Measurements from ENCODE around the gene NLGN1. TPM values are rescaled to one million over a fixed set of nuclear protein-coding genes. Genes with fewer than 3 reads are reported as not detected.

Gene NLGN1
- total and polyA plus RNA-seq, 2 of the 8 experiments (the other 6 are each of a cell fraction or from before 2014, with no cell fraction given) = 7.8 to 14.8 TPM

DNA sequence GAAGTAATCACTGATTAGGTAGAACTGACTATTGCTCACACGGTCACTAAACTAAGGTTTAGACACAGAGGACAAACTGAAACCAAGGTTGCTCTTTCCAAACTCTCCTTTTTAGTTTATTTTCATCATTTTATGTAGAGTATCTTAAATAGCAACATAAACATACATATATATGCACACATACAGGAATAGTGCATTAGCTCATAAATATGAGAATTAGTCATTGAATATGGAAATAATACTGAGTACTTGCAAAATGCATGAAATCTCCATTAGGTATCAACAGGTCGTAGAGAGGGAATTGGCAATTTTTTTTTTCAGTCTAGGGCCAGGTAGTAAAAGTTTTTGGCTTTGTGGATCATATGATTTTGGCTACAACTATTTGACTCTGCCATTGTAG, 557.1 kb downstream of the NLGN1 start:
- Histone ChIP-seq H3K9ac (replicated peaks in 1 of 4; ENCODE audit: extremely low read depth in 1 of 4, low read depth in 3 of 4, low read length in 3 of 4) (no peak overlapping the region), H3K18ac (ENCODE audit: extremely low read depth, low read length) (no peak overlapping the region), H3K23ac (ENCODE audit: insufficient read length) (no peak overlapping the region), H3K56ac (replicated peaks; ENCODE audit: insufficient read length, low read depth, low read length) (no peak overlapping the region), H3K79me2 (ENCODE audit: control insufficient read depth in 1 of 2, insufficient read depth in 2 of 2, low read length in 2 of 2) (no peaks in the 10 kb centered on the region), H2BK15ac (ENCODE audit: low read length) (no peak overlapping the region), H3K4ac (replicated peaks; ENCODE audit: insufficient read length, low read depth, low read length) (no peak overlapping the region), H3K27me3 (replicated peaks in 1 of 4; ENCODE audit: control insufficient read depth in 3 of 4, extremely low read depth in 1 of 4, insufficient read depth in 3 of 4, low read length in 3 of 4) (no peaks in the 10 kb centered on the region), H2BK5ac (ENCODE audit: low read depth, low read length) (no peak overlapping the region), H2AFZ (ENCODE audit: low read length) (no peak overlapping the region), H3K4me2 (ENCODE audit: insufficient read depth in 1 of 2, low read depth in 2 of 2, low read length in 2 of 2) (no peak overlapping the region), H4K5ac (ENCODE audit: insufficient read length, low read depth, low read length) (no peak overlapping the region), H3K4me1 (replicated peaks in 1 of 4; ENCODE audit: control insufficient read depth in 3 of 4, insufficient read depth in 4 of 4, low read length in 3 of 4) (no peaks in the 10 kb centered on the region), H2BK20ac (ENCODE audit: low read length) (no peak overlapping the region), H3K14ac (ENCODE audit: insufficient read length) (no peak overlapping the region), H3K36me3 (ENCODE audit: control insufficient read depth in 2 of 4, insufficient read depth in 4 of 4, low read length in 3 of 4) (no peaks in the 10 kb centered on the region), H3K23me2 (ENCODE audit: low read depth, low read length) (no peaks in the 10 kb centered on the region), H4K8ac (ENCODE audit: extremely low read depth, insufficient read depth, low read length) (no peak overlapping the region), H2AK5ac (ENCODE audit: low read depth, low read length) (no peak overlapping the region), H3K27ac (ENCODE audit: low read depth, low read length) (no peak overlapping the region), H3K9me3 (ENCODE audit: insufficient read depth in 2 of 2, low read depth in 1 of 2, low read length in 1 of 2) (peaks cover 12 to 17% of the 10 kb centered on the region in 2 experiments), H4K20me1 (replicated peaks in 1 of 2; ENCODE audit: control insufficient read depth in 1 of 2, insufficient read depth in 2 of 2, low read length in 2 of 2) (no peaks in the 10 kb centered on the region), H3K79me1 (ENCODE audit: low read depth, low read length) (no peaks in the 10 kb centered on the region), H2BK12ac (ENCODE audit: low read depth, low read length) (no peak overlapping the region), H4K91ac (replicated peaks; ENCODE audit: insufficient read length, low read length) (no peak overlapping the region), H3K4me3 (ENCODE audit: extremely low read depth in 1 of 4, insufficient read depth in 2 of 4, low read depth in 3 of 4, low read length in 4 of 4) (no peak overlapping the region), H2BK120ac (replicated peaks; ENCODE audit: low read depth, low read length) (no peak overlapping the region)
- no peak for TF ChIP-seq TCF12 (IDR thresholded peaks at IDR 0.05; ENCODE audit: low read depth, low read length)
- no peak for TF ChIP-seq POLR2AphosphoS5 (IDR thresholded peaks at IDR 0.05; ENCODE audit: low read depth, low read length)
- no peak for TF ChIP-seq ZNF274 (IDR thresholded peaks at IDR 0.05; ENCODE audit: borderline replicate concordance, extremely low read depth, low read length)
- TF ChIP-seq, protein P1, sequence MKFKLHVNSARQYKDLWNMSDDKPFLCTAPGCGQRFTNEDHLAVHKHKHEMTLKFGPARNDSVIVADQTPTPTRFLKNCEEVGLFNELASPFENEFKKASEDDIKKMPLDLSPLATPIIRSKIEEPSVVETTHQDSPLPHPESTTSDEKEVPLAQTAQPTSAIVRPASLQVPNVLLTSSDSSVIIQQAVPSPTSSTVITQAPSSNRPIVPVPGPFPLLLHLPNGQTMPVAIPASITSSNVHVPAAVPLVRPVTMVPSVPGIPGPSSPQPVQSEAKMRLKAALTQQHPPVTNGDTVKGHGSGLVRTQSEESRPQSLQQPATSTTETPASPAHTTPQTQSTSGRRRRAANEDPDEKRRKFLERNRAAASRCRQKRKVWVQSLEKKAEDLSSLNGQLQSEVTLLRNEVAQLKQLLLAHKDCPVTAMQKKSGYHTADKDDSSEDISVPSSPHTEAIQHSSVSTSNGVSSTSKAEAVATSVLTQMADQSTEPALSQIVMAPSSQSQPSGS (IDR thresholded peaks at IDR 0.05; ENCODE audit: low read length) = no peak
- TF ChIP-seq POU5F1 (IDR thresholded peaks at IDR 0.05; ENCODE audit: low read depth, low read length) = no peak
- no peak for TF ChIP-seq SUZ12 (IDR thresholded peaks at IDR 0.05; ENCODE audit: low read length)
- CTCF ChIA-PET (ENCODE audit: partially characterized antibody) = interaction anchor here (0.6 to 1.4 kb wide), 2 partner anchors 9 to 407 kb away, joined by 3 read pairs; no protein-coding TSS in a partner anchor
- no peak for FAIRE-seq
- WGBS, 2 experiments (ENCODE audit: extremely low coverage in 1 of 2, insufficient coverage in 1 of 2, insufficient read length in 1 of 2, insufficient replicate concordance in 2 of 2, low coverage in 1 of 2, low lambda C conversion rate in 2 of 2, missing lambda C conversion rate in 1 of 2) = 86% methylated on average over 2 of the region's 2 CpGs; no CpG with 5 or more reads in 1 of the 2 experiments
- POLR2A ChIA-PET (ENCODE audit: partially characterized antibody) = no interaction called here
- no peak for DNase-seq (ENCODE audit: low read depth in 1 of 2, low spot score in 2 of 2)
